Endothelial cell of umbilical vein (primary cell): ENCODE data around the gene CBL. TPM values are rescaled to one million over a fixed set of nuclear protein-coding genes. Genes with fewer than 3 reads are reported as not detected.

ENCODE experiments used
- BruUV-seq: library from RNA; stranded (reverse); fragments of 400-500 nt; replicated peaks from 2 replicates; lab custom pipeline; 2021; lab: Mats Ljungman, UMichigan
- CTCF ChIA-PET: fragments of 300-600, 350-600 bp; sonication (Branson Sonifier 250); formaldehyde crosslinking; loops from one replicate; lab custom pipeline; 2021; ENCODE audit warnings: antibody characterized with exemption, inconsistent platforms; lab: Charles Lee
- POLR2A ChIA-PET: fragments of 300-600, 350-600 bp; sonication (Branson Sonifier 250); formaldehyde crosslinking; loops from one replicate; lab custom pipeline; 2021; ENCODE audit warnings: antibody characterized with exemption, inconsistent platforms; lab: Charles Lee
- DNase-seq: peaks from one replicate; pipeline ENCODE4 v3.0.0-alpha.2; 2011; ENCODE audit warnings: low read depth, low spot score
- FAIRE-seq: peaks from 2 replicates; lab custom pipeline; 2011; peaks lifted over from hg19 to GRCh38; lab: Jason Lieb, UNC
- H2AFZ ChIP-seq: 2 replicates; pipeline ENCODE4 v1.6.0; 2012; ENCODE audit warnings: low read depth, low read length, control low read depth, inconsistent platforms
- H3K27ac ChIP-seq: 2 replicates; pipeline ENCODE4 v1.5.1; 2011; ENCODE audit warnings: low read depth, mild to moderate bottlenecking, control low read depth, low read length, moderate library complexity; ENCODE audit not compliant: insufficient read depth
- H3K27me3 ChIP-seq, 2 experiments: 2 replicates each; pipeline versions ENCODE4 v1.6.0 to v1.6.1; 2011; ENCODE audit warnings: low read length in 2 of 2, mixed read lengths in 1 of 2; ENCODE audit not compliant: control insufficient read depth in 2 of 2, insufficient read depth in 2 of 2
- H3K36me3 ChIP-seq, 2 experiments: 2 replicates in 1 of 2; 3 replicates in 1 of 2; pipeline ENCODE4 v1.5.1; 2011; ENCODE audit warnings: low read length in 2 of 2, mild to moderate bottlenecking in 1 of 2, moderate library complexity in 1 of 2; ENCODE audit not compliant: control insufficient read depth in 2 of 2, insufficient read depth in 2 of 2; ENCODE audit errors: extremely low read depth in 1 of 2
- H3K4me1 ChIP-seq: 3 replicates; pipeline ENCODE4 v1.5.1; 2011; ENCODE audit warnings: mild to moderate bottlenecking, low read length; ENCODE audit not compliant: control insufficient read depth, insufficient read depth; ENCODE audit errors: extremely low read depth
- H3K4me2 ChIP-seq: 2 replicates; pipeline ENCODE4 v1.6.1; 2011; ENCODE audit warnings: low read length, control low read depth, mixed read lengths; ENCODE audit not compliant: insufficient read depth
- H3K4me3 ChIP-seq, 3 experiments: fragments of 200-600 bp in 1 of 3; sonication (generic), shearing (Covaris generic) in 1 of 3; replicated peaks in 1 of 3; 2 replicates each; pipeline ENCODE4 v1.5.1; 2011 to 2016; ENCODE audit warnings: control low read depth in 3 of 3, low read length in 3 of 3, mild to moderate bottlenecking in 2 of 3, inconsistent platforms in 1 of 3, low read depth in 1 of 3, moderate library complexity in 1 of 3; ENCODE audit not compliant: insufficient read depth in 1 of 3
- H3K79me2 ChIP-seq: 2 replicates; pipeline ENCODE4 v1.6.0; 2012; ENCODE audit warnings: low read length, inconsistent platforms; ENCODE audit not compliant: control insufficient read depth, insufficient read depth
- H3K9ac ChIP-seq: replicated peaks from 2 replicates; pipeline ENCODE3; 2011; ENCODE audit warnings: low read length, control low read depth; ENCODE audit not compliant: insufficient read depth; ENCODE audit errors: extremely low read depth
- H3K9me1 ChIP-seq: replicated peaks from 3 replicates; pipeline ENCODE4 v1.6.0; 2011; ENCODE audit warnings: mild to moderate bottlenecking, low read length; ENCODE audit not compliant: control insufficient read depth, insufficient read depth; ENCODE audit errors: extremely low read depth
- H3K9me3 ChIP-seq: replicated peaks from 2 replicates; pipeline ENCODE4 v1.5.1; 2012; ENCODE audit warnings: low read length, inconsistent platforms; ENCODE audit not compliant: control insufficient read depth, insufficient read depth
- H4K20me1 ChIP-seq: replicated peaks from 2 replicates; pipeline ENCODE3; 2011; ENCODE audit warnings: mild to moderate bottlenecking, low read length; ENCODE audit not compliant: control insufficient read depth, insufficient read depth; ENCODE audit errors: extremely low read depth
- CTCF ChIP-seq, 2 donors: IDR thresholded peaks; 1 replicate in 1 of 2; 2 replicates in 1 of 2; pipeline ENCODE4 v1.5.1; 2011; ENCODE audit warnings: low read length in 2 of 2, mild to moderate bottlenecking in 2 of 2, moderate library complexity in 2 of 2, control low read depth in 1 of 2, inconsistent platforms in 1 of 2, low read depth in 1 of 2; ENCODE audit not compliant: insufficient read depth in 1 of 2; ENCODE audit errors: extremely low read depth in 1 of 2
- EZH2 ChIP-seq: IDR thresholded peaks from 2 replicates; pipeline ENCODE4 v1.6.1; 2012; ENCODE audit warnings: borderline replicate concordance, low read depth, mild to moderate bottlenecking, moderate library complexity, low read length, inconsistent platforms; ENCODE audit not compliant: severe bottlenecking
- FOS ChIP-seq: IDR thresholded peaks from 2 replicates; pipeline ENCODE4 v1.6.1; 2011; ENCODE audit warnings: mild to moderate bottlenecking, low read length, moderate library complexity, borderline replicate concordance; ENCODE audit not compliant: insufficient read depth
- GATA2 ChIP-seq: IDR thresholded peaks from 2 replicates; pipeline ENCODE4 v1.7.0; 2011; ENCODE audit warnings: low read depth, mild to moderate bottlenecking, moderate library complexity, mixed read lengths, low read length; ENCODE audit not compliant: insufficient read length, insufficient read depth
- JUN ChIP-seq: IDR thresholded peaks from 2 replicates; pipeline ENCODE4 v1.6.1; 2011; ENCODE audit warnings: borderline replicate concordance, low read depth; ENCODE audit not compliant: insufficient read length, insufficient read depth
- MAX ChIP-seq: IDR thresholded peaks from 2 replicates; pipeline ENCODE4 v1.6.1; 2011; ENCODE audit not compliant: insufficient read depth, insufficient read length
- MYC ChIP-seq: IDR thresholded peaks from one replicate; pipeline ENCODE4 v1.6.1; 2011; ENCODE audit warnings: mild to moderate bottlenecking, low read depth, low read length
- POLR2A ChIP-seq: IDR thresholded peaks from 2 replicates; pipeline ENCODE4 v1.6.1; 2012; ENCODE audit warnings: low read depth, mild to moderate bottlenecking, control low read depth, low read length
- POLR2AphosphoS5 ChIP-seq: IDR thresholded peaks from 2 replicates; pipeline ENCODE4 v1.6.1; 2012; ENCODE audit warnings: low read depth, mild to moderate bottlenecking, control low read depth, low read length, moderate library complexity; ENCODE audit not compliant: insufficient read depth
- dilution Hi-C: fragments of 300-500 bp; cut with MboI; formaldehyde crosslinking; loops from one replicate; pipeline ENCODE4 v1.15.0; 2019; ENCODE audit warnings: low sequenced_read_pairs; ENCODE audit not compliant: extremely low pct_ligation_motif_present
- intact Hi-C: fragments of 100-400 bp; cut with micrococcal nuclease; formaldehyde crosslinking; loops from one replicate; pipeline ENCODE4 v1.10.0; 2022
- polyA plus RNA-seq, 4 experiments: library from polyadenylated mRNA; depleted of rRNA in 3 of 4; stranded (reverse) in 3 of 4; unstranded in 1 of 4; fragments of >200 nt; gene quantifications; 2 replicates each; pipeline versions ENCODE4 v1.2.1 to v1.2.3, GENCODE V29; 2011 to 2012; ENCODE audit warnings: missing spikeins in 1 of 4
- total RNA-seq: library from RNA; stranded (reverse); gene quantifications from 2 replicates; pipeline ENCODE4 v1.2.3, GENCODE V29; 2021

Gene CBL
- total and polyA plus RNA-seq, 2 donors (not counting 3 experiments of a cell fraction or from before 2014, with no cell fraction given), result 15.5 to 41.5 TPM

GRCh38 chr11:119298726-119299125, 92.6 kb downstream of the CBL start:
- peaks cover 24 to 29% of the 10 kb centered on the region in 2 experiments for H3K36me3 ChIP-seq
- CTCF ChIA-PET, result no interaction called here
- H3K9ac ChIP-seq, result no peak overlapping the region
- H3K27me3 ChIP-seq, result no peaks in the 10 kb centered on the region
- BruUV-seq, result no TSS peak
- POLR2A ChIA-PET, result no interaction called here
- no peaks in the 10 kb centered on the region for H3K4me1 ChIP-seq
- intact Hi-C loops, result no loop called here
- no peaks in the 10 kb centered on the region for H3K79me2 ChIP-seq
- H4K20me1 ChIP-seq, result no peaks in the 10 kb centered on the region
- dilution Hi-C loops, result no loop called here
- no peak for DNase-seq
- no peak overlapping the region for H3K4me2 ChIP-seq
- FAIRE-seq, result no peak
- H3K27ac ChIP-seq, result no peak overlapping the region
- no peak for TF ChIP-seq POLR2A
- no peak for TF ChIP-seq GATA2
- no peak for TF ChIP-seq FOS
- TF ChIP-seq CTCF (IDR thresholded peaks at IDR 0.05; ENCODE audit: extremely low read depth in 1 of 2, insufficient read depth in 1 of 2, low read depth in 1 of 2, low read length in 2 of 2), result no peak
- no peak for TF ChIP-seq MYC
- no peak for TF ChIP-seq MAX
- TF ChIP-seq POLR2AphosphoS5, result no peak
- TF ChIP-seq EZH2, result no peak
- no peak for TF ChIP-seq JUN
- no peaks in the 10 kb centered on the region for H3K9me1 ChIP-seq
- no peak overlapping the region for H3K4me3 ChIP-seq
- no peak overlapping the region for H2AFZ ChIP-seq
- H3K9me3 ChIP-seq, result no peaks in the 10 kb centered on the region
